VCaP (cell line): ENCODE results near the gene C20orf173.

Experiments
- H3K27ac ChIP-seq: fragments of 450-650 bp; 2 replicates; pipeline ENCODE4 v1.5.1; 2017
- CTCF ChIP-seq: fragments of 450-650 bp; conservative IDR thresholded peaks from 2 replicates; pipeline ENCODE4 v1.5.1; 2017; ENCODE audit warnings: mild to moderate bottlenecking, moderate library complexity

C20orf173 gene

GRCh38 chr20:35478804-35479472, 50.5 kb downstream of the C20orf173 start:
- H3K27ac ChIP-seq = no peak overlapping the region
- no peak; the same call in 1 of the 2 replicates for TF ChIP-seq CTCF
